Measurements from ENCODE around the gene ZNF23. TPM values are rescaled to one million over a fixed set of nuclear protein-coding genes. Genes with fewer than 3 reads are reported as not detected.

ZNF23 gene
- polyA plus RNA-seq, 3 donors from 2014 or later = 4.3 to 8.1 (median 5.4) TPM

DNA sequence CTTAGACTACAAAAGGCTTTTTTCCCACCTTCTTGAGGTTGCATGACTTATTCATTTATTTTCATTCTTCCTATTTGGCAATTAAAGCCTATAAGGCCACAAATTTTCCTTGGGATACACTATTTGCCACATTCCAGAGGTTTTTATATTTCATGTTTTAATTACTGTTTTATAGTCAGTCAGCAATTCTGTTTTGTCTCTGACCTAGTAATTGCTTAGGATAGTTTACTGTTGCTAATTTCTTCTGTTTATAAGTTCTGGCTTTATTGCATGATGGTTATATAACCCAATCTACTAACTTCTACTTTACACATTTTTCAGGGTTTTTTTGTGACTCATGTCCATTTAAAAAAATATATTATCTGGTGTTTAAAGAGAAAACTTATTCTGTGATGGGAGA is 2.5 kb downstream of the ZNF23 start:
- DNase-seq = no peak
- H3K36me3 Mint-ChIP-seq = peaks cover 5 to 18% (median 14%) of the 10 kb centered on the region in 3 donors
- H3K27ac Mint-ChIP-seq = no peak overlapping the region
- peaks cover 0 to 9% (median 1%) of the 10 kb centered on the region in 3 donors for H3K27me3 Mint-ChIP-seq (ENCODE audit: low read depth in 3 of 3)
- H3K4me3 Mint-ChIP-seq = no peak overlapping the region
- no peaks in the 10 kb centered on the region for H3K9me3 Mint-ChIP-seq
- H3K4me1 Mint-ChIP-seq = peaks cover 26 to 41% of the 10 kb centered on the region in 2 donors

GRCh38 chr16:71456801-71457200 is 5.2 kb downstream of the ZNF23 start:
- DNase-seq = no peak
- no peak overlapping the region for H3K27ac Mint-ChIP-seq
- peaks cover 0 to 5% (median 3%) of the 10 kb centered on the region in 3 donors for H3K27me3 Mint-ChIP-seq (ENCODE audit: low read depth in 3 of 3)
- peaks cover 14 to 24% of the 10 kb centered on the region in 2 donors for H3K4me1 Mint-ChIP-seq
- no peak overlapping the region for H3K4me3 Mint-ChIP-seq
- peaks cover 0 to 9% (median 4%) of the 10 kb centered on the region in 6 donors for H3K9me3 Mint-ChIP-seq
- H3K36me3 Mint-ChIP-seq = peaks cover 23 to 46% (median 39%) of the 10 kb centered on the region in 3 donors

- H3K9me3 Mint-ChIP-seq = peaks cover 26 to 47% (median 38%) of the 10 kb centered on the region in 6 donors
Observed at GRCh38 chr16:71453036-71453435, 9.0 kb downstream of the ZNF23 start.

GRCh38 chr16:71449020-71449419 is 13.0 kb downstream of the ZNF23 start:
- peaks cover 0 to 1% (median 0%) of the 10 kb centered on the region in 3 donors for H3K27me3 Mint-ChIP-seq (ENCODE audit: low read depth in 3 of 3)
- no peak overlapping the region for H3K27ac Mint-ChIP-seq
- no peak for DNase-seq
- peaks cover 61 to 69% (median 64%) of the 10 kb centered on the region in 3 donors for H3K36me3 Mint-ChIP-seq
- no peak overlapping the region for H3K4me3 Mint-ChIP-seq
- H3K4me1 Mint-ChIP-seq = no peaks in the 10 kb centered on the region
- peaks cover 38 to 80% (median 64%) of the 10 kb centered on the region in 6 donors for H3K9me3 Mint-ChIP-seq

More at GRCh38 chr16:71453036-71453435, 9.0 kb downstream of the ZNF23 start:
- H3K4me3 Mint-ChIP-seq = no peak overlapping the region
- no peak for DNase-seq
- H3K4me1 Mint-ChIP-seq = peaks cover 0 to 1% of the 10 kb centered on the region in 2 donors
- no peak overlapping the region for H3K27ac Mint-ChIP-seq
- peaks cover 0 to 1% (median 0%) of the 10 kb centered on the region in 3 donors for H3K27me3 Mint-ChIP-seq (ENCODE audit: low read depth in 3 of 3)
- peaks cover 61 to 83% (median 76%) of the 10 kb centered on the region in 3 donors for H3K36me3 Mint-ChIP-seq

GRCh38 chr16:71448274-71448866 is 13.7 kb downstream of the ZNF23 start:
- Mint-ChIP-seq H3K9me3 (peaks cover 38 to 84% (median 67%) of the 10 kb centered on the region in 6 donors), H3K4me1 (no peaks in the 10 kb centered on the region), H3K4me3 (no peak overlapping the region), H3K27me3 (ENCODE audit: low read depth in 3 of 3) (peaks cover 0 to 1% (median 0%) of the 10 kb centered on the region in 3 donors), H3K27ac (no peak overlapping the region), H3K36me3 (peaks cover 58 to 63% (median 60%) of the 10 kb centered on the region in 3 donors)
- DNase-seq = no peak

GRCh38 chr16:71443714-71444113 is 18.3 kb downstream of the ZNF23 start:
- Mint-ChIP-seq H3K36me3 (peaks cover 11 to 16% (median 13%) of the 10 kb centered on the region in 3 donors), H3K4me1 (no peaks in the 10 kb centered on the region), H3K27ac (no peak overlapping the region), H3K27me3 (ENCODE audit: low read depth in 3 of 3) (peaks cover 2 to 13% (median 3%) of the 10 kb centered on the region in 3 donors), H3K4me3 (no peak overlapping the region), H3K9me3 (peaks cover 18 to 46% (median 37%) of the 10 kb centered on the region in 6 donors)
- DNase-seq = no peak

GRCh38 chr16:71442051-71442440 is 20.0 kb downstream of the ZNF23 start, which contains the start of gene TLE7:
TSS of gene TLE7 (minus strand) at chr16:71442054. CDS start at chr16:71433324, 8,730 bp downstream.
- H3K9me3 Mint-ChIP-seq = peaks cover 6 to 29% (median 21%) of the 10 kb centered on the region in 6 donors
- no peak for DNase-seq
- no peak within 1 kb of the TSS for H3K4me3 Mint-ChIP-seq
- peaks cover 5 to 17% (median 5%) of the 10 kb centered on the region in 3 donors for H3K27me3 Mint-ChIP-seq (ENCODE audit: low read depth in 3 of 3)
- peaks cover 0 to 3% (median 0%) of the 10 kb centered on the region in 3 donors for H3K36me3 Mint-ChIP-seq
- H3K4me1 Mint-ChIP-seq = no peaks in the 10 kb centered on the region
- no peak within 1 kb of the TSS for H3K27ac Mint-ChIP-seq

- DNase-seq = peak; percentile 11 to 22 (median 13)
- Mint-ChIP-seq H3K4me1 (no peaks in the 10 kb centered on the region), H3K27ac (no peak overlapping the region), H3K4me3 (no peak overlapping the region), H3K27me3 (ENCODE audit: low read depth in 3 of 3) (peaks cover 5 to 17% (median 7%) of the 10 kb centered on the region in 3 donors), H3K9me3 (peaks cover 6 to 23% (median 20%) of the 10 kb centered on the region in 6 donors), H3K36me3 (peaks cover 0 to 3% (median 0%) of the 10 kb centered on the region in 3 donors)
Observed at GRCh38 chr16:71441348-71442050, 20.5 kb downstream of the ZNF23 start.

DNA sequence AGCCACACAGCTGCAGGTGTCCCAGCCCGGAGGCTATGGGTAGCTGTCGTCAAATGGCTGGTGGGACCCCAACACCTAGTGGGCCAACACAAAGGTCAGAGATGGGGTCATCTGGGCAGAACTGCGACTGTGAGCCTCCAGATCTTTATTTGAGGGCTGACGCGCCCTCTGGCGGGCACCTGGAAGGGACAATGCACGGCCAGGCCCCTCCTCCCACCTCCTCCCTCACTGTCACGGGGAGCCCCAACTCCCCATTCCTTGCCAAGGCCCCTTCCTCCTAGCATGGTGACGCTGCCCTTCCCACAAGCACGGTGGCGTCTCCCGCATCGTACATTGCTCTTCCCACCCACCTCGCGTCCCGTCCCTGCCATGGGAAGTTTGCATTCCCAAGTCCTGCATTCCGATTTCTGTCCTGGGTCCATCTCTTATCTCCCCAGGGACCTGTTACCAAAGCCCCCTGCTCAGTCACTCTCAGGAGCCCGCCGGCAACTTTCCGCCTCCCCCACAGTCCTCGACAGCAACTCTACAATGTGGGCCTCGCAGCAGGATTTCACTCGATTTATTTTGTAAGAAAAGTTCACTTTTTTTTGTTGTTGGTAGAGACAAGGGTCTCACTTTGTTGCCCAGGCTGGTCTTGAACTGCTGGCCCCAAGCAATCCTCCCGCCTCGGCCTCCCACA is 21.2 kb downstream of the ZNF23 start:
- Mint-ChIP-seq H3K4me3 (no peak overlapping the region), H3K27ac (no peak overlapping the region), H3K4me1 (no peaks in the 10 kb centered on the region), H3K9me3 (peaks cover 6 to 18% (median 16%) of the 10 kb centered on the region in 6 donors), H3K36me3 (peaks cover 0 to 1% (median 0%) of the 10 kb centered on the region in 3 donors), H3K27me3 (ENCODE audit: low read depth in 3 of 3) (peaks cover 6 to 21% (median 7%) of the 10 kb centered on the region in 3 donors)
- no peak for DNase-seq

- Mint-ChIP-seq H3K27ac (no peak overlapping the region), H3K36me3 (no peaks in the 10 kb centered on the region), H3K27me3 (ENCODE audit: low read depth in 3 of 3) (peaks cover 7 to 21% (median 8%) of the 10 kb centered on the region in 3 donors), H3K4me1 (no peaks in the 10 kb centered on the region), H3K4me3 (no peak overlapping the region), H3K9me3 (peaks cover 0 to 8% (median 7%) of the 10 kb centered on the region in 6 donors)
- no peak for DNase-seq
Observed at GRCh38 chr16:71439523-71439922, 22.5 kb downstream of the ZNF23 start.

- no peak overlapping the region for H3K27ac Mint-ChIP-seq
Observed at GRCh38 chr16:71436473-71436872, 25.6 kb downstream of the ZNF23 start.

DNA sequence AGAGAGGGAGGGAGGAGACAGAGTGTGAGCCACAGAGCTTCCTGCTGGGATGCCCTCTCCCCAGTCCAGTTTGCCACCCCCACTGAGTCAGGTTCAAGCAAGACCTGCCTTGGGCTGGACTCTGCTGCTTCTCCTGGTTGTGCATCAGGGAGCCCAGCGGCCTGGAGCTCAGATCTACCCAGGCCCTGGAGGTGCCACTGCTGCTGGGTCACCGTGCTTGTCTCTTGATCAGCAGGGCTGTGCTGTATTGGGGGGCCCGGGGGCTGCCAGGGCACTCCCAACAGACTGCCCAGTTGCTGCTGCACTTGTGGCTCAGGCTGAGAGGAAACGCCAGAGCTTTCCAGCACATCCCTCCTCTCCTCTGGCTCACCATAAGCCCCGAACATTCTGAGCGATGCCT is 29.1 kb downstream of the ZNF23 start:
- Mint-ChIP-seq H3K36me3 (no peaks in the 10 kb centered on the region), H3K4me1 (no peaks in the 10 kb centered on the region), H3K4me3 (no peak overlapping the region), H3K27me3 (ENCODE audit: low read depth in 3 of 3) (peaks cover 3 to 15% (median 6%) of the 10 kb centered on the region in 3 donors), H3K27ac (no peak overlapping the region), H3K9me3 (peaks cover 0 to 5% (median 0%) of the 10 kb centered on the region in 6 donors)
- no peak for DNase-seq

More at GRCh38 chr16:71436473-71436872, 25.6 kb downstream of the ZNF23 start:
- Mint-ChIP-seq H3K4me1 (no peaks in the 10 kb centered on the region), H3K27me3 (ENCODE audit: low read depth in 3 of 3) (peaks cover 6 to 23% (median 7%) of the 10 kb centered on the region in 3 donors), H3K36me3 (no peaks in the 10 kb centered on the region), H3K4me3 (no peak overlapping the region), H3K9me3 (no peaks in the 10 kb centered on the region)
- no peak for DNase-seq

GRCh38 chr16:71431991-71432390 is 30.1 kb downstream of the ZNF23 start:
- no peak for DNase-seq
- H3K27me3 Mint-ChIP-seq (ENCODE audit: low read depth in 3 of 3) = peaks cover 2 to 18% (median 3%) of the 10 kb centered on the region in 3 donors
- H3K4me1 Mint-ChIP-seq = no peaks in the 10 kb centered on the region
- no peak overlapping the region for H3K27ac Mint-ChIP-seq
- H3K9me3 Mint-ChIP-seq = peaks cover 0 to 5% (median 0%) of the 10 kb centered on the region in 6 donors
- no peak overlapping the region for H3K4me3 Mint-ChIP-seq
- H3K36me3 Mint-ChIP-seq = no peaks in the 10 kb centered on the region

Data from immature natural killer cell (primary cell).